ENCODE results near the gene SLC30A7.

- TF ChIP-seq CTCF (IDR thresholded peaks at IDR 0.05; ENCODE audit: insufficient read depth, low read depth, low read length) (no peak), EZH2 (IDR thresholded peaks at IDR 0.05; ENCODE audit: insufficient read depth, low read length) (no peak)
Observed at GRCh38 chr1:100851726-100852125, 44.2 kb upstream of the SLC30A7 start.
